DLD1 (cell line): ENCODE results near the gene PTPRN2.
"Not testable (repeated sequence)": the region's sequence is repeated elsewhere in the genome, so short reads cannot be mapped to it uniquely, and the experiment has no call there.

Experiments
- in situ Hi-C: cut with HindIII; loops from 2 replicates; pipeline ENCODE4 v1.10.0; 2017; ENCODE audit warnings: low sequenced_read_pairs

The PTPRN2 gene

GRCh38 chr7:158408318-158408920, 179.2 kb downstream of the PTPRN2 start:
- in situ Hi-C loops: no loop called here

DNA sequence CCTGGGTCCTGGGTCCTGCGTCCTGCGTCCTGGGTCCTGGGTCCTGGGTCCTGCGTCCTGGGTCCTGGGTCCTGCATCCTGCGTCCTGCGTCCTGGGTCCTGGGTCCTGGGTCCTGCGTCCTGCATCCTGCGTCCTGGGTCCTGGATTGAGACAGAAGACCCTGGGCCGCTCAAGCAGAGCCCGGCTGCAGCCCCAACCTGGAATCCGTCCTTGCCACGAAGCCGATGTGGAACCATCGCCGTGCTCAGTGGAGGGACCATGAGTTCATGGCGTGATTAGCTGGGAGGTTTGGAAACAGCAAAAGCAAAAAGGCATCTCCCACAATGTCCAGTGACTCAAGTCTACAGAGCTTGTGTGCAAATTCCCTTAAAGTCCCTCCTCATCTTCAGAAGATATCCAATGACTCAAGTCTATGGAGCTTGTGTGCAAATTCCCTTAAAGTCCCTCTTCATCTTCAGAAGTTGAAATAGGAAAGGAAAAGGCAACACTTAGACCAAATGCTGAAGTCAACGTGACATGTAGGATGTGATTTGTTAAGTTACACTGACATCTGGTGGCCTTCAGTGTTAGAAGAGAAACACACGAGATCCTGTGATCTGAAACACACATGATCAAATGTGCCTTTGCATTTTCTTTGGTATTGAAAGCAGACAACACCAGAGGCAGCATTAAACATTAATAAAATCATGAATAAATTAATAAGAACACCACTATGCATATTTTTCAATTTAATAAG, 179.9 kb downstream of the PTPRN2 start:
- in situ Hi-C loops: no loop called here

GRCh38 chr7:158406801-158407200, 180.8 kb downstream of the PTPRN2 start:
- in situ Hi-C loops: no loop called here

- in situ Hi-C loops: no loop called here
Observed at GRCh38 chr7:158406364-158406763, 181.3 kb downstream of the PTPRN2 start.

DNA sequence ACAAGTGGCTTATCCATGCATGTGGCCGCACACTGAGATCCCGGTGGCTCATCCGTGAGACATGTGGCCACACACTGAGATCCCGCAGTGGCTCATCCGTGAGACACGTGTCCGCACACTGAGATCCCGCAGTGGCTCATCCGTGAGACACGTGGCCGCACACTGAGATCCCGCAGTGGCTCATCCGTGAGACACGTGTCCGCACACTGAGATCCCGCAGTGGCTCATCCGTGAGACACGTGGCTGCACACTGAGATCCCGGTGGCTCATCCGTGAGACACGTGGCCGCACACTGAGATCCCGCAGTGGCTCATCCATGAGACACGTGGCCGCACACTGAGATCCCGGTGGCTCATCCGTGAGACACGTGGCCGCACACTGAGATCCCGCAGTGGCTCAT, 181.9 kb downstream of the PTPRN2 start:
- in situ Hi-C loops: not testable (repeated sequence)

- in situ Hi-C loops: no loop called here
Observed at GRCh38 chr7:158405324-158405723, 182.3 kb downstream of the PTPRN2 start.

- in situ Hi-C loops: no loop called here
Observed at GRCh38 chr7:158404031-158404761, 183.4 kb downstream of the PTPRN2 start.

- in situ Hi-C loops: no loop called here
Observed at GRCh38 chr7:158403013-158403821, 184.4 kb downstream of the PTPRN2 start.

GRCh38 chr7:158402471-158402870, 185.2 kb downstream of the PTPRN2 start:
- in situ Hi-C loops: no loop called here

DNA sequence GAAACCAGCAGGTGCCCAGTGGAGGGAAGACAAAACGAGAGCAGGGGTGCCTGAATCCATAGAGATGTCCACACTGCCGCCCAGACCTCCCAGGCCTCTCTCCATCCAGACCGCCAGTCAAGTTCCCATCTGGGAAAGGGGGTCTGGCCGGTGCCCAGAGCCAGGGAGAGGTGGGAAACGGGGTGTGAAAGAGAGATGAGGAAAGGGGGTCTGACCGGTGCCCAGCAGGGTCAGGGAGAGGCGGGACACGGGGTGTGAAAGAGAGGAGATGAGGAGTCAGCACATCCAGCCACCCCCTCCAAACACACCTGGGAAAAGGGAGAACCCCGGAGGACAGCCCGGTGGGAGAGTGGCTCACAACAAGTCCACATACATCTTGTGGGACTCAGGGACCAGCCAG, 185.8 kb downstream of the PTPRN2 start:
- in situ Hi-C loops: no loop called here

- in situ Hi-C loops: no loop called here
Observed at GRCh38 chr7:158401295-158401694, 186.3 kb downstream of the PTPRN2 start.

DNA sequence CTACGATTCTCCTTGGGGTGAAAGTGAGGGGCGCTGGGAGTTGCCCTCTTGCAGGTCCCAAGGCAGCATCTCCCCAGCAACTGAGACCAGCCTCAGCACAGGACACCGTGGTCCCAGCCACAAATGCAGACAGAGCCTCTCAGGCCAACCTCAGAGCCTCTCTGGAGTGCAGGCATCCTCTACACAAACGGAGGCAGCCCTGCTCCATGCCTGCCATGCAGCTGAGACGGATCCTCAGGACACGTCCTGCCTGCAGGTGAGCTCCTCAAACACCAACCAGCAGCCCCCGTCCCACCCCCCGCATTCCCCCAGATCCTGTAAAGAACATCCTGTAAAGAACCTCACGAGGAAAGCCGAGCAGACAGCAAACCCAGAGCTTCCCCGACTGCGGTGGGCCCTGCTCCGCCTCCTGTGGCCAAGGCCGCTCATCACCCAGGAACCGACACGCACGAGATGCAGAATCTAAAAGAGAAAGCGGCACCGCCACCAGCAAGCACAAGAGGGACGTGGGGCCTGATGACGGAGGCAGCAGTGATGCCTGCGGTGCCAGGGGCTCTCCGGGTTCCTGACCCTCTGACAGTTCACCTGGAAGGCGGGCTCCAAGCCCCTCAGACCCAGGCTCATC, 186.9 kb downstream of the PTPRN2 start:
- in situ Hi-C loops: no loop called here

DNA sequence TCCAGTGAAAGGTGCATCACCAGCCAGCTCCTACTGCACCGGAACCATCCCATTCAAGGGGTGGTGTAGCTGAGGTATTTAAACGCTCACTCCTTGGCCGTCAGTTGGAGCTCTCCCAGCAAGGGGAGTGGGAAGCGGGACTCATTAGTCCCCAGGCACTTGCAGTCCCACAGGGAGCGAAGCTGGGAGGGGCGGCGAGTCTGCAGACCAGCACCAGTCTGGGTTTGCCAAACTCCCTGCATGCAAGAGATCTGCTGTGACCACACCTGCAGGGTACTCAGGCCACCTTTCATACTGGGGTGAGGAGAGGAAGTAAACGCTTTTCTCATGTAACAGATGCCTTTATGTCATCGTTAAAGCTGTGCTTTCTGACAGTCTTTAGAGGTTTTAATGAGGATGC, 187.9 kb downstream of the PTPRN2 start:
- in situ Hi-C loops: no loop called here

GRCh38 chr7:158398750-158399149, 188.9 kb downstream of the PTPRN2 start:
- in situ Hi-C loops: no loop called here

- in situ Hi-C loops: no loop called here
Observed at GRCh38 chr7:158397885-158398284, 189.7 kb downstream of the PTPRN2 start.

GRCh38 chr7:158396982-158397862, 190.4 kb downstream of the PTPRN2 start:
- in situ Hi-C loops: no loop called here

DNA sequence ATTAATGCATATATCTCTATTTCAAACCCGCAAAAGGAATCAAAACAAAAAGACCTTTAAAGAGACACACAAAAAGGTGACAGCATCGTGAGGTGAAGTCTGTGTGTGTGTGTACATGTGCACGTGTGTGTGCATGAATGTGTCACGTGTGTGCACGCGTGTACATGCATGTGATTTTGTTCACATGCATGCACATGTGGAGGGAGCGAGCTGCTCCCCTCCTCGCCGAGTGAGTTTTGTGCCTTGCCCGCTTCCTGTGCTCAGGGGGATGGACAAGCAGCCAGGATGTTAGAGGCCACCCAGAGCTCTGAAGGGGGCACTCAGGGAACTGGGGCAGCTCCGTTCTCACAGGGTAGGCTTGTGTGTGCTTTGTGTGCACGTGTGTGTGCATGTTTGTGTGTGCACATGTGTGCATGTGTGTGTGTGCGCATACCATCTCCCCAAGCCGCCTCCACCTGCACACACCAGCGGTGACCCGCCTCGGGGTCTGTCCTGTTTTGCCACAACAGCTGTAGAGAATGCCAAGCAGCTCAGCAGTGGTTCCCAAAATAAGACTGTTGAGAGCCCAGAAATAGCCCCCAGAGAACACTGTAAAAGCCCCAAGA, 191.2 kb downstream of the PTPRN2 start:
- in situ Hi-C loops: no loop called here

- in situ Hi-C loops: no loop called here
Observed at GRCh38 chr7:158395780-158396278, 191.8 kb downstream of the PTPRN2 start.

DNA sequence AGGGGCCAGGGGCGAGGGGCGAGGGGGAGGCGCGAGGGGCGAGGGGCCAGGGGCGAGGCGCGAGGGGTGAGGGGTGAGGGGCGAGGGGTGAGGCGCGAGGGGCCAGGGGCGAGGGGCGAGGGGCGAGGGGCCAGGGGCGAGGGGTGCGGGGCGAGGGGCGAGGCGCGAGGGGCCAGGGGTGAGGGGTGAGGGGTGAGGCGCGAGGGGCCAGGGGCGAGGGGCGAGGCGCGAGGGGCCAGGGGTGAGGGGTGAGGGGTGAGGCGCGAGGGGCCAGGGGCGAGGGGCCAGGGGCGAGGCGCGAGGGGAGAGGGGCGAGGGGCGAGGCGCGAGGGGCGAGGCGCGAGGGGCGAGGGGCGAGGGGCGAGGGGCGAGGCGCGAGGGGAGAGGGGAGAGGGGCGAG, 192.3 kb downstream of the PTPRN2 start:
- in situ Hi-C loops: no loop called here
